ENCODE data around the gene ARHGEF7. TPM values are rescaled to one million over a fixed set of nuclear protein-coding genes. Genes with fewer than 3 reads are reported as not detected.

The ARHGEF7 gene
- total RNA-seq, 1 donor from 2014 or later = 307 TPM

DNA sequence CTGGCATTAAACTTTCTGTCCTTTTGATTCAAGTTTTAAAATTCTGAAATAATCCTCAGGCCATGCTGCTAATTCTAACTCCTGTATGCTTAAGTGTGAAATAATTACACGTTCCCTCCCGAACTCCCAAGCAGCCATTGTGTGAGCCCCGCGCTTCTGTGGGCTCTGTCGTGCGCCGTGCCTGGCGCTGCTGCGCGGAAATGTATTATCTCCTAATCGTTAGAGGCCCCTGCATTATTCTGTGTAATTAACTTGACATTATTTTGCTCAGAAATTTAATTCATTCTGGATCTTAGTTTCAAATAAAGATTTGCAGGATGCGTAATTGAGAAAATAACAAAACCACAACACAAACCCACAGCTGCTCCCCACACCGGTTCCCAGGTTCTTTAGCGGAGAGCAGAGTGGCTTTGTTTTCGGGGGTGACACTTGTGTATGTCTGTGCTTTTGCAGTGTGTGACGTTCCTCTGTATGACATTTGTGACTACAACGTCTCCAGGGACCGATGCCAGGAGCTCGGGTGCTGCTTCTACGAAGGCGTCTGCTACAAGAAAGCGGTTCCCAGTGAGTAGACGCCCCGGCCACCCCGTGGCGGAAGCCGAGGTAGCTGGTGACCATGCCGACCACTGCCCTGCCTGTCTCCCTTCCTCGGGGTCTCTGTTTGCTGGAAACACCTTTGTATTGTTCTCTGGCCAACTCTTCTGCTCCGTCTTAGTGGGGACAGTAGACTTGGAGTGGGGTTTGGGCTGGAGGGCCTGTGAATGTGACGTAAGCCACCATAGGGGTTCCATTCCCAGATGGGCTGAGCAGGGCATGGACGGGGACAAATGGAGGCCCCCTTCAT is 212.8 kb downstream of the ARHGEF7 start:
- DNase-seq = no peak

DNA sequence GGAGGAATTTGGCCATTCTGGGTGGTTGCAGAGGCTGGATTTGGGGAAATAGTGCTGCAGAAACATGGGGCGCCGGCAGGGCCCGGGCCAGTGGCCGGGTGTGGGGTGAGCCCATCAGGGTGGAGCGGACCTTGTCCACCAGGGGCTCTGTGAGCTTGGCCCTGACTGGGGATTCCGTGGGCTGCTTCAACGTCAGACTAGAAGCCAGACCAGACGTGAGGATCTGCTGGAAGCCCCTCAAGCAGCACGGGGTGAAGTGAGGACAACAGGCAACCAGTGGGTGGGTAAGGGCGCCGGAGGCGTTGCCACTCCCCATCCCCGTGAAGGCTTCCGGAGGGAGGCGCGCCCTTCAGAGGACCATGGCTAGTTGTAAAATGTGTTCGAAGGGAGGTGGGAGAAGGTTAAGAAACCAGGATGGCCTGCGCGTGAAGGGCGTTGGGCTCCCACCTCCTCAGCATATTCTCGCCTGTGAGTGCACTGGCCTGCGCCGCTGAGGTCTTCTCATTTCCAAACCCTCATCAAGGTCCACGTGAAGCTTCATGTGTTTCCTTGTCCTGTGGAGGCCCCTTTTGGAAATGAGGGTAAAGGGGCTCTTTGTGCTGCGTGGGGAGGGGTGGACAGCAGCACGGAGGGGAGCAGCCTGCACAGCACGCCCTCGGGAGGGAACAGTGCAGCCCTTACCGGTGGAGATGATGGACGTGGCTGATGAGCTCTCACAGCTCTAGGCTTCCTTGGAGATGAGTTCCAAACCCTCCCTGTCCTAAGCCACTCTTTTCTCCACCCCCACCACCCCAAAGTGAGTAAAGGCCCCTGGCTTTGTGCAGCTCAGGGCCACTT is 213.7 kb downstream of the ARHGEF7 start:
- no peak for DNase-seq

- DNase-seq = no peak
These were observed 214.5 kb downstream of the ARHGEF7 start for GRCh38 chr13:111329641-111330040.

GRCh38 chr13:111330066-111330610 is 215.0 kb downstream of the ARHGEF7 start:
- DNase-seq = no peak

DNA sequence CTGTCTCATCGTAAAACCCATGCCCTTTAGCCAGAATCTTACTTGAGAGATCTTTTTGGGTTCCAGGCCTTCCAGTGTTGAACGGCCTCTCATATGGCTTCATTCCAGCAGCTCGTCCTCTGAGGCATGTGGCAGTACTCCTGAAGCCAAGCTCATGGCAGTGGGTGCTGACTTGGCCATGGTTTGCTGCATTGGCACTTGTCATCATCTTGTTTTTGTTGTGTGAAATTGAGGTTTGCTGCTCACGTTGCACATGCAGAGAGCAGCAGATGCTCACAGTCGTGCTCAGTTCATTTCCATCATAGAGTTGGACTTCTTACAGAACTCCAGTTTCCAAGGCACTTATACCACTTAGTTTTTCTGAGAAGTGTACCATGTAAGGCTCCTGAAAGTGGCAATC is 220.2 kb downstream of the ARHGEF7 start:
- DNase-seq = no peak

GRCh38 chr13:111336666-111337065 is 221.6 kb downstream of the ARHGEF7 start:
- no peak for DNase-seq

GRCh38 chr13:111337206-111337605 is 222.1 kb downstream of the ARHGEF7 start:
- no peak for DNase-seq

- DNase-seq = no peak
These were observed 222.6 kb downstream of the ARHGEF7 start for GRCh38 chr13:111337741-111338140.

DNA sequence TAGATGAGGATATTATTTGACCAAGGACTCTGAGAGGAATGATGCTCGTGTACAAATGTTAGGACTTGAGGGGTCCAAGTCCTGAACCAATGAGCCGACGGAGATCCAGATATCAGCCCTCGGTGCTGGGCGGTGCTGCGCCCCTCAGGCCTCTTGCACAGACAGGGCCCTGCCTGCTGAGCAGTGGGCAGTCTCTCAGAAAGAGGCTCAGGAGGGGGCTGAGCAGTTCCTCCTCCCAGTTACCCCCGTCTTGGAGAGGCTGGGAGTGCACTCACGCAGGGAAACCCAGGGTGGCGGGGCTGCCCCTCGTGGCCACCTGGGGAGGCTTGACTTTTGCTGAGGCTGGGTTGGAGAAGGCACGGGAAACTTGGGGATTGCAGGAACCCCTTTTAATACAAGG is 223.7 kb downstream of the ARHGEF7 start:
- no peak for DNase-seq

DNA sequence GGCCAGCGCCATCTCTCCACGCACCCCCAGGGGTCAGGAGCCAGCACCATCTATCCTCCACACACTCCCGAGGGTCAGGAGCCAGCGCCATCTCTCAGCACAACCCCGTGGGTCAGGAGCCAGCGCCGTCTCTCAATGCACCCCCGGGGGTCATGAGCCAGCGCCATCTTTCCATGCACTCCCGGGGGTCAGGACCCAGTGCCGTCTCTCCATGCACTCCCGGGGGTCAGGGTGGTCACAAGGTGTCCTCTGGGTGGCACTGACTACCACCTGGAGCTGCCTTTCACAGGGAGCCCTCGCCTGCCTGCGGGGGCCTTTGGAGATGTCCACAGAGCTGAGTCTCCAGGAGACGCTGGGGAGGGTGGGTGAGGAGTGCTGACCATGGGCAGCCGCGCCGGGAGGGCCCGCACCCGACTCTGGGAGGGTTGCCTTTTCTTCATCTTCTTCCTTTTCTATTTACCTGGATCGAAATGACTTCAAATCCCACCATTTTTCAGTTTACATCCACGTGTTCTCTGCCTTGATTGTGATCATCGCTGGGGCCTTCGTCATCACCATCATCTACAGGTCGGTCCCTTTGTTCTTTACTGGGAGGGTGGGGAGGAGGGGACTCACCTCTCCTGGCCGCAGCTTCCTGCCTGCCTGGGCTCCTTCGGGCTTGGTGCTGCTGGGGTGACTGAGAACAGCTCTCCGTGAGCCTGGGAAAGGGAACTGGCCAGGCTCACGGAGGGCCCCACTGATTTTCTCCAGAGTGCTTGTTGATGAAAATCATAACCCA is 224.4 kb downstream of the ARHGEF7 start:
- no peak for DNase-seq

DNA sequence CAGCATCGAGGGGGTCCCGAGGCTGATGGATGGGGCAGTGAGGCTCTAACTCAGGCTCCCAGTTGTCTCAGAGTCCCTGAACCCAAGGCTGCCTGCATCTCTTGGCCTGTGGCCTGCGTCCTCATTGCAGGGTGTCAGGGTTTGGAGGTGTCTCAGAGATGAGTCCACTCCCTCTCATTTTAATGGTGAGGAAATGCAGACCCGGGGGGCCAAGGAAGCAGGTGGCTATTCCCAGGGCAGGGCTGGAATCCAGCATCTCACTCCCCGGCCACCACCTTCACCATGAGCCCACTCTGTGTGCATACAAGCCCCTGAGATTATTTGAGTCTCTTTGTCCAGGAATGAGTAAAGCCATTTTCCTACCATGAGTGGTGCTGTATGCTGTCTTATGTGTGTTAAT is 226.8 kb downstream of the ARHGEF7 start:
- DNase-seq = no peak

DNA sequence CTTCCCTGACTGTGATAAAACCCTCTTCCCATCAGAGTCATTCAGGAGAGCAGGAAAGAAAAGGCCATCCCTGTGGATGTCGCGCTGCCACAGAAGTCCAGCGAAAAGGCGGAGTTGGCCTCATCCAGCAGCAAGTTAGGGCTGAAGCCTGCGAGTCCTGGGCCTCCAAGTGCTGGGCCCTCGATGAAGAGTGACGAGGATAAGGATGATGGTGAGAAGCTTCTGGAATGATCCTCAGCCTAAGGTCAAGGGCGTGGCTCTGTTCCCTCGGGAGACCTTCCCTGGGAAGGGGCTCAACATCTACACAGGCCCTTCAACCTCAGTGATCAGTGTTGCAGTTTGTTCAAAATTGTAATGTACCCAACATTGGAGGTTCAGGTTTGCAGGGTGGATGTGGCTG is 227.6 kb downstream of the ARHGEF7 start:
- DNase-seq = no peak

- no peak for DNase-seq
These were observed 228.2 kb downstream of the ARHGEF7 start for GRCh38 chr13:111343186-111343805.

- peak; percentile 6 for DNase-seq
These were observed 229.5 kb downstream of the ARHGEF7 start for GRCh38 chr13:111344471-111345191.

DNA sequence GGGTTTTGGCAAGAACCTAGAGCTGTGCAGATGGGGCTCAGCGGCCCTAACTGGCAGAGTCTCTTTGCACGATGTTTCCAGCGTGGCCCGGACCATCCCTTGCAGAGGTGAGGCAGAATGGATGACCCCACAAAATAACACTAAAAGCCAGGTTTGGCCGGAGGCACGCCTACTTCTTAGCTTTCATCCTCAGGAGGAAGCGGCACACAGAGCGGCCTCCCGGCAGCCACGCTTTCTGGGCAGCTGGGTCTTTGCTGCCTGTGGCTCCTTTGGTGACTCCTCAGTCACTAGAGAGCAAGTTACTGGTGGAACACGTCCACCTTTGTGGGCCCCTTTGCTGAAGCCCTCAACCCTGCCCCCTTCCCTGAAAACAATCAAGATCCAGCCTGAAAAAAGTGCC is 230.6 kb downstream of the ARHGEF7 start:
- DNase-seq = no peak

GRCh38 chr13:111346101-111346680 is 231.1 kb downstream of the ARHGEF7 start:
- no peak for DNase-seq

- DNase-seq = no peak
These were observed 232.3 kb downstream of the ARHGEF7 start for GRCh38 chr13:111347438-111347837.

- no peak for DNase-seq
These were observed 238.4 kb downstream of the ARHGEF7 start for GRCh38 chr13:111353508-111353907.

GRCh38 chr13:111354789-111355188 is 239.7 kb downstream of the ARHGEF7 start:
- no peak for DNase-seq
